ENCODE data around the gene TSPAN4.

The TSPAN4 gene

DNA sequence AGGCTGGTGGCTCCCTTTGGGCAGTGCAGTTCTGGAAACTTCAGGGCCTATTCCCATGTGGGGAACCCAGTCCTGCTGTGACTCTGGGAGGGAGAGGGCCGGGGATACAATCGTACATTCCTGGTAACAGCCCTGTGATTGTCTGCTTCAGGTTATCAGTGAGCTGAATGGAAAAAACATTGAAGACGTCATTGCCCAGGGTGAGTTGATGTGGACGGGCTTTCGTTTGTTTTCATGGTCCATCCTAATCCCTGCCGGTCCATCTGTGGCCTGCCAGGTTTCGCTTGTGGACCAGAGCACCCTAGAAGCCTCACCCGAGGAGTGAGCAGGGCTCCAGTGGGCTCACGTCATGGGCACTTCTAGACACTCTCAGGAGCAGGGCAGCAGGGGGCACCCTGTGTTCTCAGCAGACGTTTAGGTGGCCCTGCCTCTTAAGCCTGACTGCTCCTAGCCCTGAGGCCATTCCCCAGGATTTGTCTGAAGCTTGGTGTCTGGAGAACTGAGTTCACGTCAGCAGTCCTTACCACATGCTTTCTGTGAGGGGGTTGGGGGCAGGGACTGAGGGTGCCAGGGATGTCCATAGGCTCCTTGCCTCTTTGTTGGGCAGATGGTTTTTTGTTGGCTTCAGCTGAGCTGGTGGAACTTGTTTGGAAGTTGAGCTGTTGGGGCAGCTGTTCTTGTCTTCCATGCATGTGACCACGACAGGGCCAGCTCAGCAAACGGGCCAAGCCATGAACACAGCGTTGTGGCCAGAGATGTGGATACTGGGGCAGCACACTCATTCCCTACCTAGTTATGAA, 31.0 kb upstream of the TSPAN4 start:
- DNase-seq, result peak; percentile 47
- WGBS (ENCODE audit: extremely low coverage, insufficient coverage, low lambda C conversion rate), result no CpG with 5 or more reads among the region's 14 CpGs
- peak overlapping the region; percentile 100 for H3K56ac ChIP-seq (ENCODE audit: low read length)
- H3K18ac ChIP-seq (ENCODE audit: low read length), result no peak overlapping the region
- H3K36me3 ChIP-seq (ENCODE audit: control insufficient read depth, insufficient read depth, low read length), result peaks cover 19% of the 10 kb centered on the region
- no peaks in the 10 kb centered on the region for H3K27me3 ChIP-seq (ENCODE audit: insufficient read depth, low read length, poor library complexity)
- H2BK120ac ChIP-seq (ENCODE audit: low read depth, low read length), result no peak overlapping the region
- no peak overlapping the region for H3K23ac ChIP-seq (ENCODE audit: low read length)
- no peak overlapping the region for H4K8ac ChIP-seq (ENCODE audit: low read depth, low read length)
- peak overlapping the region; percentile 99 for H3K9ac ChIP-seq (ENCODE audit: low read length)
- no peak overlapping the region for H3K27ac ChIP-seq (ENCODE audit: low read depth, low read length)
- H3K4ac ChIP-seq (ENCODE audit: low read depth, low read length), result no peak overlapping the region
- no peak overlapping the region for H2BK5ac ChIP-seq (ENCODE audit: low read length)
- H2AK5ac ChIP-seq (ENCODE audit: low read length), result no peak overlapping the region
- H3K79me2 ChIP-seq (ENCODE audit: control insufficient read depth, insufficient read depth, low read length), result peaks cover 33% of the 10 kb centered on the region
- no peak overlapping the region for H2BK15ac ChIP-seq (replicated peaks; ENCODE audit: low read depth)
- peaks cover 3% of the 10 kb centered on the region for H3K4me1 ChIP-seq (ENCODE audit: control insufficient read depth, low read depth, low read length)
- peak overlapping the region; percentile 78 for H3K4me2 ChIP-seq (ENCODE audit: low read length)
- peaks cover 19% of the 10 kb centered on the region for H3K79me1 ChIP-seq (ENCODE audit: low read length)
- peak overlapping the region; percentile 98 for H3K4me3 ChIP-seq (ENCODE audit: low read length)
- no peak overlapping the region for H4K5ac ChIP-seq (ENCODE audit: low read length)

DNA sequence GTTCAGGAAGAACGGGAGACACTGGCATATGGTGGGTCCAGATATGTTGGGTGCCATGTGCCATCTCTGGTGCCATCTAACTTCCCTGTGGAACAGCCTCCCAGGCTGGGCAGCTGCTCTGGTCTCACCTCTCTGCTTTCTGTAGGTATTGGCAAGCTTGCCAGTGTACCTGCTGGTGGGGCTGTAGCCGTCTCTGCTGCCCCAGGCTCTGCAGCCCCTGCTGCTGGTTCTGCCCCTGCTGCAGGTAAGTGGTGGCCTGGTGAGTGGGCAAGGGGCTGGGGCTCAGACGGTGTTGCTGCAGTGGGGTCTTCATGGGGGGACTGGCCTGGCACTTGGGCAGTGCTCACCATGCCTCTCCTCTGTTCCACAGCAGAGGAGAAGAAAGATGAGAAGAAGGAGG, 30.3 kb upstream of the TSPAN4 start:
- no peak overlapping the region for H3K27ac ChIP-seq (ENCODE audit: low read depth, low read length)
- H2AK5ac ChIP-seq (ENCODE audit: low read length), result no peak overlapping the region
- no peak overlapping the region for H3K4me2 ChIP-seq (ENCODE audit: low read length)
- H4K8ac ChIP-seq (ENCODE audit: low read depth, low read length), result no peak overlapping the region
- peaks cover 19% of the 10 kb centered on the region for H3K36me3 ChIP-seq (ENCODE audit: control insufficient read depth, insufficient read depth, low read length)
- no peak for DNase-seq
- H3K79me1 ChIP-seq (ENCODE audit: low read length), result peaks cover 19% of the 10 kb centered on the region
- H3K27me3 ChIP-seq (ENCODE audit: insufficient read depth, low read length, poor library complexity), result no peaks in the 10 kb centered on the region
- peak overlapping the region; percentile 99 for H3K9ac ChIP-seq (ENCODE audit: low read length)
- H3K56ac ChIP-seq (ENCODE audit: low read length), result peak overlapping the region; percentile 42
- H2BK15ac ChIP-seq (replicated peaks; ENCODE audit: low read depth), result no peak overlapping the region
- no peak overlapping the region for H3K4ac ChIP-seq (ENCODE audit: low read depth, low read length)
- no CpG with 5 or more reads among the region's 3 CpGs for WGBS (ENCODE audit: extremely low coverage, insufficient coverage, low lambda C conversion rate)
- H2BK120ac ChIP-seq (ENCODE audit: low read depth, low read length), result no peak overlapping the region
- H4K5ac ChIP-seq (ENCODE audit: low read length), result no peak overlapping the region
- H2BK5ac ChIP-seq (ENCODE audit: low read length), result no peak overlapping the region
- peaks cover 3% of the 10 kb centered on the region for H3K4me1 ChIP-seq (ENCODE audit: control insufficient read depth, low read depth, low read length)
- H3K23ac ChIP-seq (ENCODE audit: low read length), result no peak overlapping the region
- peaks cover 33% of the 10 kb centered on the region for H3K79me2 ChIP-seq (ENCODE audit: control insufficient read depth, insufficient read depth, low read length)
- H3K4me3 ChIP-seq (ENCODE audit: low read length), result no peak overlapping the region
- H3K18ac ChIP-seq (ENCODE audit: low read length), result no peak overlapping the region

DNA sequence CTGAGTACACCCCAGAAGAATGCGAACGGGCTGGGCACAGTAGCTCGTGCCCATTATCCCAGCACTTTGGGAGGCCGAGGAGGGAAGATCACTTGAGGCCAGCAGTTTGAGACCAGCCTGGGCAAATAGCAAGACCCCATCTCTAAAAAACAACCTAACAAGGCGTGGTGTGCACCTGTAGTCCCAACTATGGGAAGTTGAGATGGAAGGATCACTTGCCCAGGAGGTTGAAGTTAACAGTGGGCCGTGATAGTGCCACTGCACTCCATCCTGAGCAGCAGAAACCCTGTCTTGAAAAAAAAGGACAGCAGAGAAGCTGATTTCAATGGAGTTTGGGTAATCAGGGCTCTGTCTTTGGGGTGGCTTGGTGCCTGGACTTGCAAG, 29.6 kb upstream of the TSPAN4 start:
- Histone ChIP-seq H3K4ac (ENCODE audit: low read depth, low read length) (no peak overlapping the region), H3K27ac (ENCODE audit: low read depth, low read length) (no peak overlapping the region), H3K27me3 (ENCODE audit: insufficient read depth, low read length, poor library complexity) (no peaks in the 10 kb centered on the region), H3K56ac (ENCODE audit: low read length) (no peak overlapping the region), H4K5ac (ENCODE audit: low read length) (no peak overlapping the region), H4K8ac (ENCODE audit: low read depth, low read length) (no peak overlapping the region), H2BK15ac (replicated peaks; ENCODE audit: low read depth) (no peak overlapping the region), H3K4me3 (ENCODE audit: low read length) (no peak overlapping the region), H3K18ac (ENCODE audit: low read length) (no peak overlapping the region), H2AK5ac (ENCODE audit: low read length) (no peak overlapping the region), H3K4me1 (ENCODE audit: control insufficient read depth, low read depth, low read length) (peaks cover 3% of the 10 kb centered on the region), H2BK120ac (ENCODE audit: low read depth, low read length) (no peak overlapping the region), H3K4me2 (ENCODE audit: low read length) (no peak overlapping the region), H3K23ac (ENCODE audit: low read length) (no peak overlapping the region), H3K36me3 (ENCODE audit: control insufficient read depth, insufficient read depth, low read length) (peaks cover 19% of the 10 kb centered on the region), H2BK5ac (ENCODE audit: low read length) (no peak overlapping the region), H3K79me1 (ENCODE audit: low read length) (peaks cover 19% of the 10 kb centered on the region), H3K9ac (ENCODE audit: low read length) (no peak overlapping the region), H3K79me2 (ENCODE audit: control insufficient read depth, insufficient read depth, low read length) (peaks cover 33% of the 10 kb centered on the region)
- no peak for DNase-seq
- WGBS (ENCODE audit: extremely low coverage, insufficient coverage, low lambda C conversion rate), result no CpG with 5 or more reads among the region's 6 CpGs

DNA sequence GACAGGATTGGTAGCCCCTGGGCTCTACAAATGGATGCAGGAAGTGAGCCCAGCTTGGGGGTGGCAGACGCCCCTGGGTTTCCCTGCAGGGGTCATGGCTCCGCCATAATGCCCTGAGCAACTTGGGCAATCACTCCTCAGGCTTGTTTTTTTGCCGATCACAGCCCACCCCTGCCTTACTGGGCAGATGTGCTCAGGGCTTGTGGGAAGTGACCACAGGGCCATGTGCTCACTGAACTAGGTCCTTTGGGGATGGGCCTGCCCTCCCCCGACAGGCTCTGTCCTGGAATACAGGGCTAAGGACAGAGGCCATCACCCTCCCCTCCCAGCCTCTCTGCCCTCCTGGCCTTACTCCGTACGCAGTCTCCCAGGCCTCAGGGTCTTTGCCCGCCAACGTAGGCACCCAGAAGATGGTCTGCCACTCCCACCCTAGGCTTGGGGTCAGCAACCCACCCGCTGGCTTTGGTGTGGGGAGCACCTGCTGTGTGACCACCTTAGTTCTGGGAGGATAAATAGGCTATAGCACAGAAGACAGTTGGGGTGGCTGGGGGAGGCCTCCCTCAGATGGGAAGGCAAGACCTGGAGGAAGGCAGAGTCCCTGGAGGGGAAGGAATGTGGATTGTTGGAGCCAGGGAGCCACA, 29.1 kb upstream of the TSPAN4 start:
- Histone ChIP-seq H3K56ac (ENCODE audit: low read length) (no peak overlapping the region), H4K5ac (ENCODE audit: low read length) (no peak overlapping the region), H3K4me1 (ENCODE audit: control insufficient read depth, low read depth, low read length) (peaks cover 4% of the 10 kb centered on the region), H3K4me2 (ENCODE audit: low read length) (no peak overlapping the region), H3K18ac (ENCODE audit: low read length) (no peak overlapping the region), H3K36me3 (ENCODE audit: control insufficient read depth, insufficient read depth, low read length) (peaks cover 19% of the 10 kb centered on the region), H3K79me2 (ENCODE audit: control insufficient read depth, insufficient read depth, low read length) (peaks cover 30% of the 10 kb centered on the region), H3K27ac (ENCODE audit: low read depth, low read length) (no peak overlapping the region), H3K23ac (ENCODE audit: low read length) (no peak overlapping the region), H4K8ac (ENCODE audit: low read depth, low read length) (no peak overlapping the region), H2BK15ac (replicated peaks; ENCODE audit: low read depth) (no peak overlapping the region), H2BK120ac (ENCODE audit: low read depth, low read length) (no peak overlapping the region), H3K4me3 (ENCODE audit: low read length) (no peak overlapping the region), H3K9ac (ENCODE audit: low read length) (no peak overlapping the region), H3K27me3 (ENCODE audit: insufficient read depth, low read length, poor library complexity) (no peaks in the 10 kb centered on the region), H3K79me1 (ENCODE audit: low read length) (peaks cover 19% of the 10 kb centered on the region), H2AK5ac (ENCODE audit: low read length) (no peak overlapping the region), H3K4ac (ENCODE audit: low read depth, low read length) (no peak overlapping the region), H2BK5ac (ENCODE audit: low read length) (no peak overlapping the region)
- DNase-seq, result no peak
- no CpG with 5 or more reads among the region's 9 CpGs for WGBS (ENCODE audit: extremely low coverage, insufficient coverage, low lambda C conversion rate)

DNA sequence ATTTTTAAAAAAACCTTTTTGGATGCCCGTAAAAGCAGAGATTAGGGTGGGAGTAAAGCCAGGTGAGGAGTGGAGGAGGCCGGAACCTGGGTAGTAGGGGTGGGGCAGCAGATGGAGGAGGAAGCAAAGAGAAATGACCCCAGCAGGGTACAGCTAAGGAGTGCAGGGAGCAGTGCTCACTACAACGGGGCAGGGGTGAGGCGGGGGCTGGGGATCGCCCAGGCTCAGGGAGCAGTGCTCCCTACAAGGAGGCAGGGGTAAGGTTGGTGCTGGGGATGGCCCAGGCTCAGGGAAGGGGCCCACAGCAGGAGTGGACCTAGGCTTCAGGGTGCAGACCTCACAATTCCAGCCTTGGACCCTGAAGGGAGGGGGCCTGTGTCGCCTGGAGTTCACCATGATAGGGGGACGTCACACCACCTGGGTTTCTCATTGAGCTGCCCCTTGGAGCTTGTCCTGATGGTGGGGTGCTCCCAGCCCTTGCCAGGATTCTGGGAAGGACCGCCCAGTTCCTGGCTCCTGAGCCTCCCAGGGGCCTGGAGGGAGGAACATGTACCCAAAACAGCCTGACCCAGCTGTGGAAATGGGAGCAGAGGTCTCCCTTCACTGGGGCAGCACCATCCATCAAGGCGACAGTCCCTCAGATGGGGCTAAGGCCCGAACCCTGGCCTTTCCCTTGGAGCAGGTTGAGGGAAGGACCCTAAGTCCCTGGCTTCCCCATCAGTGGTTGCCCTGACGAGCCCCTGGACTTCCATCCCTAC, 26.8 kb upstream of the TSPAN4 start:
- H4K5ac ChIP-seq (ENCODE audit: low read length), result no peak overlapping the region
- no peak overlapping the region for H3K4ac ChIP-seq (ENCODE audit: low read depth, low read length)
- no peak overlapping the region for H3K18ac ChIP-seq (ENCODE audit: low read length)
- H3K4me3 ChIP-seq (ENCODE audit: low read length), result no peak overlapping the region
- H2AK5ac ChIP-seq (ENCODE audit: low read length), result no peak overlapping the region
- H3K79me2 ChIP-seq (ENCODE audit: control insufficient read depth, insufficient read depth, low read length), result peaks cover 15% of the 10 kb centered on the region
- no peak overlapping the region for H3K27ac ChIP-seq (ENCODE audit: low read depth, low read length)
- no peak overlapping the region for H2BK15ac ChIP-seq (replicated peaks; ENCODE audit: low read depth)
- H2BK5ac ChIP-seq (ENCODE audit: low read length), result no peak overlapping the region
- no peak overlapping the region for H3K9ac ChIP-seq (ENCODE audit: low read length)
- H2BK120ac ChIP-seq (ENCODE audit: low read depth, low read length), result no peak overlapping the region
- peaks cover 19% of the 10 kb centered on the region for H3K36me3 ChIP-seq (ENCODE audit: control insufficient read depth, insufficient read depth, low read length)
- no peak overlapping the region for H4K8ac ChIP-seq (ENCODE audit: low read depth, low read length)
- H3K23ac ChIP-seq (ENCODE audit: low read length), result no peak overlapping the region
- H3K4me1 ChIP-seq (ENCODE audit: control insufficient read depth, low read depth, low read length), result peaks cover 6% of the 10 kb centered on the region
- no CpG with 5 or more reads among the region's 11 CpGs for WGBS (ENCODE audit: extremely low coverage, insufficient coverage, low lambda C conversion rate)
- no peak overlapping the region for H3K56ac ChIP-seq (ENCODE audit: low read length)
- peaks cover 17% of the 10 kb centered on the region for H3K79me1 ChIP-seq (ENCODE audit: low read length)
- no peak for DNase-seq
- H3K4me2 ChIP-seq (ENCODE audit: low read length), result no peak overlapping the region
- H3K27me3 ChIP-seq (ENCODE audit: insufficient read depth, low read length, poor library complexity), result no peaks in the 10 kb centered on the region

Measured in mesendoderm (in vitro differentiated cells).